ENCODE data around the gene FEN1. TPM values are rescaled to one million over a fixed set of nuclear protein-coding genes. Genes with fewer than 3 reads are reported as not detected.

FEN1 gene
- total RNA-seq, 1 experiment from 2014 or later, result 86.1 TPM

DNA sequence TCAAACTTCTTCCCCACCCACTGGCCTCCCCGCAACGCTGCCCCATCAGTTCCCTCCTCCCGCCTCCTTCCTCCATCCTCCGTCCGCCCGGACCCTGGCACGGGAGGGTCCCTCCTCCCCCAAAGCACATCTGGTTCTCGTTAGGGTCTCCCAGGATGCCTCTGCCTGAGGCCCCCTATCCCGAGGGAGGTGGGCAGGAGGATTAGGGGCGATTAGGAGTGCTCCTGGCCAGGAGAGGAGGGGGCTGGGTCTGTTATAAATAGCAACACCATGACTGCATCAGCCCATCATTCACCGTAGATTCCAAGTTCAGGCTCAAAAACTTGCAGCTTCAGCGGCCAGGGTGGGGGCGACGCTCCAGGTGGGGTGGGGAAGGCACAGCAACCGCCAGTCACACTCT lies 29.9 kb upstream of the FEN1 start:
- Mint-ChIP-seq H3K27me3 (ENCODE audit: insufficient read depth, unreplicated experiment) (no peaks in the 10 kb centered on the region), H3K9me3 (ENCODE audit: unreplicated experiment) (no peaks in the 10 kb centered on the region), H3K4me3 (ENCODE audit: unreplicated experiment) (no peak overlapping the region), H3K4me1 (ENCODE audit: low read depth, unreplicated experiment) (peaks cover 6% of the 10 kb centered on the region), H3K36me3 (ENCODE audit: insufficient read depth, unreplicated experiment) (peaks cover 48% of the 10 kb centered on the region), H3K27ac (ENCODE audit: unreplicated experiment) (no peak overlapping the region)
- no peaks in the 10 kb centered on the region for H3K9me3 ChIP-seq
- peaks cover 4% of the 10 kb centered on the region for H3K36me3 ChIP-seq (ENCODE audit: control insufficient read depth, insufficient read depth, low read length)
- peaks cover 52% of the 10 kb centered on the region for H3K4me1 ChIP-seq
- BruUV-seq (replicated peaks), result no TSS peak
- no peak overlapping the region for H3K4me3 ChIP-seq (ENCODE audit: low read depth, low read length)
- DNase-seq, result no peak
- H3K27me3 ChIP-seq (replicated peaks; ENCODE audit: control insufficient read depth, insufficient read depth, low read length), result no peaks in the 10 kb centered on the region
- TF ChIP-seq, protein P1, sequence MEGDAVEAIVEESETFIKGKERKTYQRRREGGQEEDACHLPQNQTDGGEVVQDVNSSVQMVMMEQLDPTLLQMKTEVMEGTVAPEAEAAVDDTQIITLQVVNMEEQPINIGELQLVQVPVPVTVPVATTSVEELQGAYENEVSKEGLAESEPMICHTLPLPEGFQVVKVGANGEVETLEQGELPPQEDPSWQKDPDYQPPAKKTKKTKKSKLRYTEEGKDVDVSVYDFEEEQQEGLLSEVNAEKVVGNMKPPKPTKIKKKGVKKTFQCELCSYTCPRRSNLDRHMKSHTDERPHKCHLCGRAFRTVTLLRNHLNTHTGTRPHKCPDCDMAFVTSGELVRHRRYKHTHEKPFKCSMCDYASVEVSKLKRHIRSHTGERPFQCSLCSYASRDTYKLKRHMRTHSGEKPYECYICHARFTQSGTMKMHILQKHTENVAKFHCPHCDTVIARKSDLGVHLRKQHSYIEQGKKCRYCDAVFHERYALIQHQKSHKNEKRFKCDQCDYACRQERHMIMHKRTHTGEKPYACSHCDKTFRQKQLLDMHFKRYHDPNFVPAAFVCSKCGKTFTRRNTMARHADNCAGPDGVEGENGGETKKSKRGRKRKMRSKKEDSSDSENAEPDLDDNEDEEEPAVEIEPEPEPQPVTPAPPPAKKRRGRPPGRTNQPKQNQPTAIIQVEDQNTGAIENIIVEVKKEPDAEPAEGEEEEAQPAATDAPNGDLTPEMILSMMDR (IDR thresholded peaks at IDR 0.05; ENCODE audit: insufficient read depth in 1 of 2, low read depth in 1 of 2, low read length in 1 of 2, severe bottlenecking in 1 of 2, unreplicated experiment in 1 of 2), result no peak
- ChIA-PET POLR2A (no interaction called here), CTCF (no interaction called here)
- intact Hi-C loops (cut with micrococcal nuclease; ENCODE audit: unreplicated experiment), result no loop called here

- DNase-seq, result no peak
- CTCF ChIA-PET, result interaction anchor here (1.8 to 2.6 kb wide), 2 partner anchors 10 to 16 kb away, joined by 6 to 8 read pairs; no protein-coding TSS in a partner anchor
- H3K36me3 ChIP-seq (ENCODE audit: control insufficient read depth, insufficient read depth, low read length), result peaks cover 4% of the 10 kb centered on the region
- no peak overlapping the region for H3K4me3 Mint-ChIP-seq (ENCODE audit: unreplicated experiment)
- H3K4me1 ChIP-seq, result peaks cover 52% of the 10 kb centered on the region
- peaks cover 51% of the 10 kb centered on the region for H3K36me3 Mint-ChIP-seq (ENCODE audit: insufficient read depth, unreplicated experiment)
- H3K9me3 Mint-ChIP-seq (ENCODE audit: unreplicated experiment), result no peaks in the 10 kb centered on the region
- no peaks in the 10 kb centered on the region for H3K9me3 ChIP-seq
- TF ChIP-seq, protein P1 (IDR thresholded peaks at IDR 0.05; ENCODE audit: insufficient read depth in 1 of 2, low read depth in 1 of 2, low read length in 1 of 2, severe bottlenecking in 1 of 2, unreplicated experiment in 1 of 2), result no peak
- H3K27me3 Mint-ChIP-seq (ENCODE audit: insufficient read depth, unreplicated experiment), result no peaks in the 10 kb centered on the region
- no TSS peak for BruUV-seq (replicated peaks)
- intact Hi-C loops (cut with micrococcal nuclease; ENCODE audit: unreplicated experiment), result no loop called here
- POLR2A ChIA-PET, result no interaction called here
- no peak overlapping the region for H3K4me3 ChIP-seq (ENCODE audit: low read depth, low read length)
- peaks cover 14% of the 10 kb centered on the region for H3K4me1 Mint-ChIP-seq (ENCODE audit: low read depth, unreplicated experiment)
- H3K27ac Mint-ChIP-seq (ENCODE audit: unreplicated experiment), result no peak overlapping the region
- no peaks in the 10 kb centered on the region for H3K27me3 ChIP-seq (replicated peaks; ENCODE audit: control insufficient read depth, insufficient read depth, low read length)
These were observed 28.6 kb upstream of the FEN1 start for GRCh38 chr11:61763930-61764605.

- Mint-ChIP-seq H3K27ac (ENCODE audit: unreplicated experiment) (no peak overlapping the region), H3K9me3 (ENCODE audit: unreplicated experiment) (no peaks in the 10 kb centered on the region), H3K36me3 (ENCODE audit: insufficient read depth, unreplicated experiment) (peaks cover 49% of the 10 kb centered on the region), H3K4me3 (ENCODE audit: unreplicated experiment) (no peak overlapping the region), H3K27me3 (ENCODE audit: insufficient read depth, unreplicated experiment) (no peaks in the 10 kb centered on the region), H3K4me1 (ENCODE audit: low read depth, unreplicated experiment) (peaks cover 14% of the 10 kb centered on the region)
- H3K4me1 ChIP-seq, result peaks cover 54% of the 10 kb centered on the region
- no peak for DNase-seq
- ChIA-PET CTCF (interaction anchor here (1.8 to 2.6 kb wide), 2 partner anchors 11 to 17 kb away, joined by 6 to 8 read pairs; no protein-coding TSS in a partner anchor), POLR2A (no interaction called here)
- H3K36me3 ChIP-seq (ENCODE audit: control insufficient read depth, insufficient read depth, low read length), result peaks cover 4% of the 10 kb centered on the region
- no peaks in the 10 kb centered on the region for H3K9me3 ChIP-seq
- no TSS peak for BruUV-seq (replicated peaks)
- TF ChIP-seq, protein P1 (IDR thresholded peaks at IDR 0.05; ENCODE audit: insufficient read depth in 1 of 2, low read depth in 1 of 2, low read length in 1 of 2, severe bottlenecking in 1 of 2, unreplicated experiment in 1 of 2), result no peak
- no peak overlapping the region for H3K4me3 ChIP-seq (ENCODE audit: low read depth, low read length)
- intact Hi-C loops (cut with micrococcal nuclease; ENCODE audit: unreplicated experiment), result no loop called here
- no peaks in the 10 kb centered on the region for H3K27me3 ChIP-seq (replicated peaks; ENCODE audit: control insufficient read depth, insufficient read depth, low read length)
These were observed 28.0 kb upstream of the FEN1 start for GRCh38 chr11:61764606-61765260.

Data from Caco-2 (cell line).